Fibroblast of pulmonary artery (primary cell): Measurements from ENCODE around the gene SPOCK1.

Source experiments
- DNase-seq: peaks from one replicate; pipeline ENCODE4 v3.0.0-alpha.2; 2010; ENCODE audit warnings: low read depth
- H3K4me3 ChIP-seq: replicated peaks from 2 replicates; pipeline ENCODE4 v1.5.1; 2011; ENCODE audit warnings: low read depth, mild to moderate bottlenecking, control low read depth, low read length, moderate library complexity
- TF ChIP-seq, protein P1 (sequence below): IDR thresholded peaks from 2 replicates; pipeline ENCODE4 v1.5.1; 2011; ENCODE audit warnings: mild to moderate bottlenecking, control low read depth, low read length, inconsistent platforms; ENCODE audit errors: missing control alignments

SPOCK1 gene

DNA sequence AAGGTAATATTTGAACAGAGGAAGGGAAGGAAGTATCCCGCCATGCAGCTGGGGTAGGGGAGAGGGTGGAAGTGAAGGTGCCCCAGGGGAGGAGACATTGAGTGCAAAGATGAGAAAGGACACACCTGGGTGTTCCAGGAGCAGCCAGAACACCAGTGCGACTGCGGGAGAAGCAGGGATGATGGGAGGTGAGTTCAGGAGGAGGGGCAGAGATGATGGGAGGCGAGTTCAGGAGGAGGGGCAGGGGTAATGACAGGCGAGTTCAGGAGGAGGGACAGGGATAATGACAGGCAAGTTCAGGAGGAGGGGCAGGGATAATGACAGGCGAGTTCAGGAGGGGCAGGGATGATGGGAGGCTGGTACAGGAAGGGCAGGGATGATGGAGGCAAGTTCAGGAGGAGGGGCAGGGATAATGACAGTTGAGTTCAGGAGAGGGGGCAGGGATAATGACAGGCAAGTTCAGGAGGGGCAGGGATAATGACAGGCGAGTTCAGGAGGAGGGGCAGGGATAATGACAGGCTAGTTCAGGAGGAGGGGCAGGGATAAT, 17.2 kb upstream of the SPOCK1 start:
- H3K4me3 ChIP-seq: no peak overlapping the region

DNA sequence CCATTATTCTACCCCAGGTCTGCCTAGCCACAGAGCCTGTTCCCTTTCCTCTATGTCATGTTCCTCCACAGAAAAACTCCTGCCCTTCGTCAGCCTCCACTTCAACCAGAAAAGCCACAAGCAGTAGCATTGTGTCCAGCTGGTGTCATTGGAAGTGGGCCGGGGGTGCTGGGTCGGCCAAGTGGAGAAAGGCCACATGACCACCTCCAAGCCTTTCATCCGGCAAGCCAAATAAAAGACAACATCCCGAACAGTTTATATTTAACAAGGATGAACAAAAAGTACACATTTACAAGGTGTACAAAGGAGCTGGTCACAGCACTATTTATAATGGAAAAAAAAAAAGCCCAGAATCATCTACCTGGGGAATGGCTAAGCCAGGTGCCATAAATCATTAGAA, 16.1 kb upstream of the SPOCK1 start:
- TF ChIP-seq, protein P1, sequence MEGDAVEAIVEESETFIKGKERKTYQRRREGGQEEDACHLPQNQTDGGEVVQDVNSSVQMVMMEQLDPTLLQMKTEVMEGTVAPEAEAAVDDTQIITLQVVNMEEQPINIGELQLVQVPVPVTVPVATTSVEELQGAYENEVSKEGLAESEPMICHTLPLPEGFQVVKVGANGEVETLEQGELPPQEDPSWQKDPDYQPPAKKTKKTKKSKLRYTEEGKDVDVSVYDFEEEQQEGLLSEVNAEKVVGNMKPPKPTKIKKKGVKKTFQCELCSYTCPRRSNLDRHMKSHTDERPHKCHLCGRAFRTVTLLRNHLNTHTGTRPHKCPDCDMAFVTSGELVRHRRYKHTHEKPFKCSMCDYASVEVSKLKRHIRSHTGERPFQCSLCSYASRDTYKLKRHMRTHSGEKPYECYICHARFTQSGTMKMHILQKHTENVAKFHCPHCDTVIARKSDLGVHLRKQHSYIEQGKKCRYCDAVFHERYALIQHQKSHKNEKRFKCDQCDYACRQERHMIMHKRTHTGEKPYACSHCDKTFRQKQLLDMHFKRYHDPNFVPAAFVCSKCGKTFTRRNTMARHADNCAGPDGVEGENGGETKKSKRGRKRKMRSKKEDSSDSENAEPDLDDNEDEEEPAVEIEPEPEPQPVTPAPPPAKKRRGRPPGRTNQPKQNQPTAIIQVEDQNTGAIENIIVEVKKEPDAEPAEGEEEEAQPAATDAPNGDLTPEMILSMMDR: no peak
- H3K4me3 ChIP-seq: no peak overlapping the region
- no peak for DNase-seq

More for the DNA sequence above, 17.2 kb upstream of the SPOCK1 start:
- no peak for DNase-seq
- TF ChIP-seq, protein P1: no peak

DNA sequence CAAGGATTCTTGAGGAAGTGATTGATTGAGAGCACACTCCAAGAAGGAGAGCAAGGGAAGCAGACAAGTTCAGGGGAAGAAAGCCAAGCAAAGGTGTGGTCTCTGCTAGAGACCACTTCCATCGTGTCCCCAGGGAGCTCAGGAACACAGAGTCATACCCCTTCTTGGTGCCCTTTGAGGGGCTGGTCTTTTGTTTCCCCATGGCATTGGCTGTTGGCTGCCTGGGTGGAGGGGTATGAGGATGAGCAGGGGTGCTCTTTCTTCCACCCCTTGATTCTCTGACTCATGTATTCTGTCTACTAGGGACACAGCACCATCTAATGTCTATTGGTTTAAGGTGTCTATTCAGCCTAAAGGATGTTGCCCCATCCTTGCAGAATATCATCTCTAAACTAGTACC, 11.5 kb upstream of the SPOCK1 start:
- TF ChIP-seq, protein P1: no peak
- DNase-seq: no peak
- H3K4me3 ChIP-seq: no peak overlapping the region

GRCh38 chr5:137507150-137507549, 8.0 kb upstream of the SPOCK1 start:
- TF ChIP-seq, protein P1: no peak
- no peak for DNase-seq
- H3K4me3 ChIP-seq: no peak overlapping the region

DNA sequence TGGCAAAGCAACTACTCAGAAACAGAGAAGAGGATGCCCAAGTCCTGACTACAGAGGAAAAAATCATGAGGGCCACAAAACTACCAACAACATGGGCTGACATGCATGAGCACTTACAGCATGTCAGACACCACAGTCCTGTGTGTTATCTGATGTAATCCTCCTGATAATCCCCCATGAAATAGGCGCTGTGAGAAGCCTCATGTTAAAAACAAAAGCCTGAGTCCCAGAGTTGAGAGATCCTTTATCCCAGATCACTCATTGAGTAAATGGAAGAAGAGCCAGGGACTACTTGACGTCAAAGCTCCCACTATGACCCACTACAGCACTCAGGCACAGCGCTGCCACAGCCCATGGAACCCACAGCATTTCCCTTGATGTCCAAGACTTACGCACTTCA, 7.2 kb upstream of the SPOCK1 start:
- H3K4me3 ChIP-seq: no peak overlapping the region
- no peak for DNase-seq
- TF ChIP-seq, protein P1: no peak

DNA sequence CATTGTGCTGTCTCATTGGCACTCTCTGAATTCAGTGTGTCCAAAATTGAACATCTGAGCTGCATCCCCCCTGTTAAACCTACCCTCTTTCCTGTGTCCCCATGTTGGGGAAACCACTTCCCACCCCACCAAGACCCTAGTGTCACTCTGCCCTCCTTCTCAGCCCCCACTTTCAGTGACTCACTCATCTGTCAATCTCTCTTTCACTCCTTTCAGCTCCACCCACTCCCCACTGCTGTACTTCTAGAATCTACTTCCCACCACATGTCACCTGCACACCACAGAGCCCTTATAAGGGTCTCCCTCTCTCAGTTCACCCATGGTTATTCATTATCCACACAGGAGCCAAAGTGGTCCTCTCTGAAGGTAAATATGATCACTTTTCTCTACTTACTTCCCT, 5.8 kb upstream of the SPOCK1 start:
- TF ChIP-seq, protein P1: no peak
- H3K4me3 ChIP-seq: no peak overlapping the region
- no peak for DNase-seq

DNA sequence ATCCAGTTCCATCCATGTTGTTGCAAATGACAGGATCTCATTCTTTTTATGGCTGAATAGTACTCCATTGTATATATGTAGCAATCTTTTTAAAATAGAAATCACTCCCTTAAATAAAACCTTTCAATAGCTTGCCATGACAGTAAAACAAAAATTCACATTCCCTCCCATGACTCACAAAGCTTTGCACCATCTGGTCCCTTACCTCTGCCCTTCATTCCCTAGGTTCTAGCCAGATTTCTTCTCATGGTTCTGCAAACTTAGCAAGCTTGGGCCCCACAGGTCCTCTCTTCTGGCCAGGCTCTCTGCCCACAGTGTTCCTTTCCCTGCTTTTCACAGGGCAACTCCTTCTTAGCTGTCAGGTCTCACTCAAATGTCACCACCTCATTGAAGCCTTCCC, 4.3 kb upstream of the SPOCK1 start:
- DNase-seq: no peak
- TF ChIP-seq, protein P1: no peak
- no peak overlapping the region for H3K4me3 ChIP-seq
